ENCODE measurements around the gene CSTB. TPM values are rescaled to one million over a fixed set of nuclear protein-coding genes. Genes with fewer than 3 reads are reported as not detected.

Gene CSTB
- total RNA-seq, 4 donors from 2014 or later, result 11.4 to 16.7 (median 13.3) TPM

GRCh38 chr21:43778469-43779335 is 2.6 kb upstream of the CSTB start:
- Histone ChIP-seq H3K36me3 (peaks cover 0 to 10% (median 6%) of the 10 kb centered on the region in 3 donors), H3K27ac (peak overlapping the region in 3 of 4 donors; percentile 43 to 82 (median 79)), H3K27me3 (no peaks in the 10 kb centered on the region), H3K9me3 (no peaks in the 10 kb centered on the region), H3K4me3 (no peak overlapping the region), H3K4me1 (peaks cover 0 to 34% (median 20%) of the 10 kb centered on the region in 4 donors)
- no peak for DNase-seq (ENCODE audit: low spot score in 2 of 2)
- no peak for TF ChIP-seq CTCF (IDR thresholded peaks at IDR 0.05)
- peak; percentile 16 to 23 for TF ChIP-seq EP300 (IDR thresholded peaks at IDR 0.05)
- WGBS, 2 donors, result 30 to 32% methylated on average over 20 of the region's 20 CpGs

GRCh38 chr21:43777953-43778352 is 1.8 kb upstream of the CSTB start:
- no peaks in the 10 kb centered on the region for H3K9me3 ChIP-seq
- H3K4me1 ChIP-seq, result peaks cover 0 to 40% (median 20%) of the 10 kb centered on the region in 4 donors
- WGBS, 2 donors, result 86 to 95% methylated on average over 3 to 5 of the region's 5 CpGs
- no peaks in the 10 kb centered on the region for H3K27me3 ChIP-seq
- no peak for DNase-seq (ENCODE audit: low spot score in 2 of 2)
- no peak overlapping the region for H3K4me3 ChIP-seq
- peaks cover 0 to 17% (median 9%) of the 10 kb centered on the region in 3 donors for H3K36me3 ChIP-seq
- TF ChIP-seq POLR2A (IDR thresholded peaks at IDR 0.05) (no peak), CTCF (IDR thresholded peaks at IDR 0.05) (no peak), EP300 (IDR thresholded peaks at IDR 0.05) (no peak)
- peak overlapping the region in 2 of 4 donors; percentile 71 to 82 for H3K27ac ChIP-seq

GRCh38 chr21:43775190-43775589 is 918 bp downstream of the CSTB start:
- Histone ChIP-seq H3K27me3 (no peaks in the 10 kb centered on the region), H3K27ac (peak overlapping the region; percentile 84 to 97 (median 92)), H3K4me3 (peak overlapping the region; percentile 73 to 93 (median 80)), H3K9me3 (no peaks in the 10 kb centered on the region), H3K4me1 (peaks cover 0 to 40% (median 20%) of the 10 kb centered on the region in 4 donors), H3K36me3 (peaks cover 0 to 41% (median 9%) of the 10 kb centered on the region in 3 donors)
- DNase-seq (ENCODE audit: low spot score in 2 of 2), result no peak
- TF ChIP-seq CTCF (IDR thresholded peaks at IDR 0.05) (no peak), EP300 (IDR thresholded peaks at IDR 0.05) (no peak)
- 82 to 85% methylated on average over 12 of the region's 12 CpGs for WGBS, 2 donors

GRCh38 chr21:43774163-43774562 is 1.9 kb downstream of the CSTB start:
- WGBS, 2 donors, result 96% methylated on average over 10 of the region's 10 CpGs
- TF ChIP-seq CTCF (IDR thresholded peaks at IDR 0.05) (no peak), POLR2A (IDR thresholded peaks at IDR 0.05) (no peak), EP300 (IDR thresholded peaks at IDR 0.05) (no peak)
- DNase-seq (ENCODE audit: low spot score in 2 of 2), result no peak
- no peaks in the 10 kb centered on the region for H3K27me3 ChIP-seq
- H3K4me3 ChIP-seq, result no peak overlapping the region
- peaks cover 0 to 38% (median 20%) of the 10 kb centered on the region in 4 donors for H3K4me1 ChIP-seq
- peak overlapping the region in 1 of 4 donors; percentile 97 for H3K27ac ChIP-seq
- H3K9me3 ChIP-seq, result no peaks in the 10 kb centered on the region
- H3K36me3 ChIP-seq, result peaks cover 0 to 41% (median 9%) of the 10 kb centered on the region in 3 donors

GRCh38 chr21:43772425-43772821 is 3.7 kb downstream of the CSTB start:
- H3K9me3 ChIP-seq, result no peaks in the 10 kb centered on the region
- H3K4me1 ChIP-seq, result peaks cover 0 to 35% (median 23%) of the 10 kb centered on the region in 4 donors
- TF ChIP-seq EP300 (IDR thresholded peaks at IDR 0.05), result no peak
- TF ChIP-seq POLR2A (IDR thresholded peaks at IDR 0.05), result no peak
- TF ChIP-seq CTCF (IDR thresholded peaks at IDR 0.05), result no peak
- H3K4me3 ChIP-seq, result no peak overlapping the region
- H3K27ac ChIP-seq, result no peak overlapping the region
- no peaks in the 10 kb centered on the region for H3K27me3 ChIP-seq
- H3K36me3 ChIP-seq, result peaks cover 0 to 41% (median 9%) of the 10 kb centered on the region in 3 donors
- 59 to 64% methylated on average over 6 of the region's 6 CpGs for WGBS, 2 donors
- no peak for DNase-seq (ENCODE audit: low spot score in 2 of 2)

Measured in tibial nerve (tissue), 4 donors.